Stimulated activated CD8-positive, alpha-beta memory T cell treated with anti-CD3 and anti-CD28 coated beads, Interleukin-7, amount 100 ng/mL, for 1 hour (primary cell): Measurements from ENCODE around the gene AUP1.

Source experiments
- DNase-seq, 2 donors: peaks; one replicate each; pipeline ENCODE4 v3.0.0-alpha.2; 2020; ENCODE audit warnings: low read depth in 2 of 2

The AUP1 gene

GRCh38 chr2:74535440-74535965, 6.0 kb upstream of the AUP1 start:
- DNase-seq, result no peak

- DNase-seq, result no peak
Measured at GRCh38 chr2:74534411-74534810, 4.9 kb upstream of the AUP1 start.

GRCh38 chr2:74533464-74533863, 4.0 kb upstream of the AUP1 start:
- DNase-seq, result no peak

- no peak for DNase-seq
Measured at GRCh38 chr2:74532222-74532621, 2.7 kb upstream of the AUP1 start.

- no peak for DNase-seq
Measured at GRCh38 chr2:74531666-74532065, 2.2 kb upstream of the AUP1 start.

- no peak for DNase-seq
Measured at GRCh38 chr2:74530239-74531187, 1.0 kb upstream of the AUP1 start.

GRCh38 chr2:74528600-74529356, 728 bp downstream of the AUP1 start:
- no peak for DNase-seq

- no peak for DNase-seq
Measured at GRCh38 chr2:74527741-74528140, 1.8 kb downstream of the AUP1 start.

- no peak for DNase-seq
Measured at GRCh38 chr2:74526649-74527230, 2.8 kb downstream of the AUP1 start.

- no peak for DNase-seq
Measured at GRCh38 chr2:74525717-74526648, 3.5 kb downstream of the AUP1 start, which contains the start of gene DQX1. Gene DQX1 (minus strand): TSS chr2:74526231. CDS start chr2:74525729, 502 bp downstream.

GRCh38 chr2:74524955-74525716, 4.4 kb downstream of the AUP1 start:
- no peak for DNase-seq

- DNase-seq, result no peak
Measured at GRCh38 chr2:74524005-74524404, 5.5 kb downstream of the AUP1 start.

- no peak for DNase-seq
Measured at GRCh38 chr2:74522516-74522915, 7.0 kb downstream of the AUP1 start.

GRCh38 chr2:74516650-74517049, 12.9 kb downstream of the AUP1 start:
- no peak for DNase-seq

GRCh38 chr2:74515981-74516633, 13.4 kb downstream of the AUP1 start:
- DNase-seq, result peak; percentile 37 to 52

GRCh38 chr2:74515271-74515980, 14.1 kb downstream of the AUP1 start:
- no peak for DNase-seq

- DNase-seq, result no peak
Measured at GRCh38 chr2:74514368-74515270, 14.9 kb downstream of the AUP1 start, which contains the start of gene TLX2. Gene TLX2 (plus strand): TSS chr2:74514450. CDS start chr2:74514807, 357 bp downstream.
